Sigmoid colon (tissue), 4 donors: ENCODE data around the gene NPNT.
A peak's percentile ranks its signal among the peaks of the same experiment; 100 is the strongest.

Source experiments
- POLR2A ChIP-seq, 2 donors: fragments of 450-650 bp; IDR thresholded peaks; one replicate each; pipeline ENCODE4 v1.6.1; 2016; ENCODE audit warnings: antibody characterized with exemption in 2 of 2, mild to moderate bottlenecking in 2 of 2, moderate library complexity in 2 of 2
- POLR2AphosphoS5 ChIP-seq, 4 donors: sonication (generic); formaldehyde crosslinking; IDR thresholded peaks; one replicate each; pipeline ENCODE4 v1.6.1; 2017; ENCODE audit warnings: antibody characterized with exemption in 4 of 4
- TF ChIP-seq, protein P1 (sequence below), 4 experiments: fragments of 450-650 bp in 3 of 4; fragments of 200-600 bp in 1 of 4; IDR thresholded peaks; one replicate each; pipeline ENCODE4 v1.5.1; 2016 to 2019; ENCODE audit warnings: antibody characterized with exemption in 4 of 4, mild to moderate bottlenecking in 3 of 4, moderate library complexity in 2 of 4

DNA sequence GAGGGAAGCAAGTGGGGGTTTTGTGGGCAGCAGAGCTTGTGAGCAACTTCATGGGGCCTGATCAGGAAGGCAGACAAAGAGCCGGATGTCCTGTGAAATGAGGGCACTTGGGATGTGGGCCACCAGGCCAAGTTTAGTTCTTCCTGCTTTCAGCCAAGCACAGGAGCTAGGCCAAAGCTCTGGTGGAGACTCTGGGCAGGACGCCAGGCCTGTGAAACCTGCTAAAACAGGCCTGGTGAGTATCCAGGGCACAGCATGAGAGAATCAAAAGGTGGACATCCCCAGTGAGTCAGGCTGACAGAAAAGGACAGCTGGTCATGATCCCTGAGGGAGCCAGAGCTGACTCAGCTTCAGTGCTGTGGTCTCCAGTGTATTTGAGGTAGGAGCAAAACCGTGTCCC lies 95.7 kb downstream of the NPNT start:
- TF ChIP-seq POLR2AphosphoS5 (IDR thresholded peaks at IDR 0.05), result peak; percentile 31 to 88 (median 82)
- TF ChIP-seq, protein P1, sequence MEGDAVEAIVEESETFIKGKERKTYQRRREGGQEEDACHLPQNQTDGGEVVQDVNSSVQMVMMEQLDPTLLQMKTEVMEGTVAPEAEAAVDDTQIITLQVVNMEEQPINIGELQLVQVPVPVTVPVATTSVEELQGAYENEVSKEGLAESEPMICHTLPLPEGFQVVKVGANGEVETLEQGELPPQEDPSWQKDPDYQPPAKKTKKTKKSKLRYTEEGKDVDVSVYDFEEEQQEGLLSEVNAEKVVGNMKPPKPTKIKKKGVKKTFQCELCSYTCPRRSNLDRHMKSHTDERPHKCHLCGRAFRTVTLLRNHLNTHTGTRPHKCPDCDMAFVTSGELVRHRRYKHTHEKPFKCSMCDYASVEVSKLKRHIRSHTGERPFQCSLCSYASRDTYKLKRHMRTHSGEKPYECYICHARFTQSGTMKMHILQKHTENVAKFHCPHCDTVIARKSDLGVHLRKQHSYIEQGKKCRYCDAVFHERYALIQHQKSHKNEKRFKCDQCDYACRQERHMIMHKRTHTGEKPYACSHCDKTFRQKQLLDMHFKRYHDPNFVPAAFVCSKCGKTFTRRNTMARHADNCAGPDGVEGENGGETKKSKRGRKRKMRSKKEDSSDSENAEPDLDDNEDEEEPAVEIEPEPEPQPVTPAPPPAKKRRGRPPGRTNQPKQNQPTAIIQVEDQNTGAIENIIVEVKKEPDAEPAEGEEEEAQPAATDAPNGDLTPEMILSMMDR (IDR thresholded peaks at IDR 0.05), result no peak
- no peak for TF ChIP-seq POLR2A (IDR thresholded peaks at IDR 0.05)
